Osteoblast (primary cell): ENCODE results near the gene FTH1. TPM values are rescaled to one million over a fixed set of nuclear protein-coding genes. Genes with fewer than 3 reads are reported as not detected.
A peak's percentile ranks its signal among the peaks of the same experiment; 100 is the strongest.

Experiments used
- DNase-seq: peaks from one replicate; pipeline ENCODE4 v3.0.0; 2011; ENCODE audit warnings: low spot score, mixed read lengths; ENCODE audit not compliant: insufficient read length; ENCODE audit errors: missing footprints
- H2AFZ ChIP-seq: 2 replicates; pipeline ENCODE4 v1.6.0; 2011; ENCODE audit warnings: mild to moderate bottlenecking, low read length
- H3K27ac ChIP-seq: 2 replicates; pipeline ENCODE4 v1.5.1; 2011; ENCODE audit warnings: mild to moderate bottlenecking, low read depth, low read length, moderate library complexity
- H3K27me3 ChIP-seq: 2 replicates; pipeline ENCODE4 v1.6.0; 2012; ENCODE audit warnings: mild to moderate bottlenecking, control low read depth, inconsistent platforms, low read length, moderate library complexity; ENCODE audit not compliant: insufficient read depth
- H3K36me3 ChIP-seq: 2 replicates; pipeline ENCODE4 v1.5.1; 2011; ENCODE audit warnings: mild to moderate bottlenecking, low read length, control low read depth, moderate library complexity; ENCODE audit not compliant: insufficient read depth
- H3K4me1 ChIP-seq: 2 replicates; pipeline ENCODE4 v1.5.1; 2011; ENCODE audit warnings: mild to moderate bottlenecking, low read length, control low read depth, moderate library complexity; ENCODE audit not compliant: insufficient read depth
- H3K4me2 ChIP-seq: 2 replicates; pipeline ENCODE4 v1.6.0; 2011; ENCODE audit warnings: mild to moderate bottlenecking, low read length; ENCODE audit not compliant: insufficient read depth
- H3K4me3 ChIP-seq: fragments of 200-600 bp; sonication (generic); 3 replicates; pipeline ENCODE4 v1.5.1; 2012; ENCODE audit warnings: mild to moderate bottlenecking, low read length, inconsistent platforms; ENCODE audit not compliant: insufficient read depth
- H3K79me2 ChIP-seq: 2 replicates; pipeline ENCODE4 v1.6.0; 2012; ENCODE audit warnings: mild to moderate bottlenecking, low read length, control low read depth, inconsistent platforms; ENCODE audit not compliant: insufficient read depth
- H3K9me3 ChIP-seq: 2 replicates; pipeline ENCODE4 v1.5.1; 2011; ENCODE audit warnings: low read depth, low read length, control low read depth
- H4K20me1 ChIP-seq: 2 replicates; pipeline ENCODE4 v1.6.0; 2012; ENCODE audit warnings: mild to moderate bottlenecking, low read length, control low read depth; ENCODE audit not compliant: insufficient read depth
- CTCF ChIP-seq: IDR thresholded peaks from 2 replicates; pipeline ENCODE4 v1.5.1; 2011; ENCODE audit warnings: mild to moderate bottlenecking, low read depth, low read length, moderate library complexity; ENCODE audit errors: extremely low read depth
- total RNA-seq: library from RNA; depleted of rRNA; stranded (reverse); fragments of >200 nt; gene quantifications from 2 replicates; pipeline ENCODE4 v1.2.3, GENCODE V29; 2012

The FTH1 gene
- total RNA-seq, result 1,459 and 1,507 TPM in 2 replicates

DNA sequence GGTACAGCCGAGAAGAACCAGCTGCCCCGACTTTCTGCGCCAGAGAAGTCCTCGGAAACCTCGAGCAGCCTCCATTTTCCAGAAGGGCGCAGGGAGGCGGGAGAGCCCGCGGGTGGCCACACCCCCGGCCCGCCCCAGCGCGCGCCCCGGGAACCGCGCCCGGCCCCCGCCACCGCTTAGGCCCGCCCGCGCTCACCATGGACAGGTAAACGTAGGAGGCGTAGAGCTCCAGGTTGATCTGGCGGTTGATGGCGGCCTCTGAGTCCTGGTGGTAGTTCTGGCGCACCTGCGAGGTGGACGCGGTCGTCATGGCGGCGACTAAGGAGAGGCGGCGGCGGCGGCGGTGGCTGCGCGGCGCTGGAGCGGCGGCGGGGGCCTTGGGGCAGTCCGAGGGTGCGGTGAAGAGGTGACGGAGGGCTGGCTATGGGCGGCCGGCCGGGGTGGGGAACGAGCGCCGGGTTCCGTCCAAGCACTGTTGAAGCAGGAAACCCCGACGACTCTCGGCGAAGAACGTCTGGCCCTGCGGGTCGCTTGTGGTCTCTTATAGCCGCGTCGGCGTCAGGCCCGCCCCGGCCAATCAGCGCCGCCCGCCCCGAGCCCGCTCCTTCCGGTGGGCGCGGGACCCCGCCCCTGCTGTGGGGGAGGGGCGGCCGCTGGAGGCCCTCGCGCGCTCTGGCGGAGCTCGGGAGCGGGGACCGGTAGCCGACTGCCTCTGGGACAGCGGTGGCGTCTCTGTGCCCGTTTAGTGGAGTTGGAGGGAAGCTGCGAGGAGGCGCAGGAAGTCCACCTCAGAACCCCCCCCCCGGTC is at the start of gene FTH1:
TSS of gene FTH1 (minus strand) at position 519 of the 808 bp plus-strand sequence. CDS start at position 310, 209 bp downstream.
- Histone ChIP-seq H3K27me3 (no peaks in the 10 kb centered on the region), H3K9me3 (no peaks in the 10 kb centered on the region), H3K36me3 (peaks cover 27% of the 10 kb centered on the region), H2AFZ (peak within 1 kb of the TSS; percentile 81), H4K20me1 (peaks cover 35% of the 10 kb centered on the region), H3K4me1 (peaks cover 61% of the 10 kb centered on the region), H3K4me2 (peak within 1 kb of the TSS; percentile 93), H3K4me3 (peak within 1 kb of the TSS; percentile 78), H3K79me2 (peaks cover 39% of the 10 kb centered on the region), H3K27ac (peak within 1 kb of the TSS; percentile 83)
- no peak for TF ChIP-seq CTCF
- peak; percentile 96 for DNase-seq

DNA sequence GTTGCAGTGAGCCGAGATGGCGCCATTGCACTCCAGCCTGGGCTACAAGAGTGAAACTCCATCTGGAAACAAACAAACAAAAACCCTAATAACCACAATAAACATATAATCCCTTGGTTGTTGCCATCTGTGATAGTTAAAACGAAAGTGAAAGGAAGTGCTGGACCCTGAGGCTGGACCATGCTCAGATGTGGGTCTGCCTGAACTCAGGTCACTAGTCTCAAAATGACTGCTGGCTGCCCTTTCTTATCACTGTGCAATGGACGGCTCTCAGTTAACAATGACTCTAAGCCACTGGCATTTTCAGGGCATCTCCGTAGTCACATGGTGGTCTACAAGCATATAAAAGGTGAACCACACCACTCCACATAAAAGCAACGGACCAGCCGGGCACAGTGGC is 48.2 kb upstream of the FTH1 start:
- no peak overlapping the region for H3K27ac ChIP-seq

DNA sequence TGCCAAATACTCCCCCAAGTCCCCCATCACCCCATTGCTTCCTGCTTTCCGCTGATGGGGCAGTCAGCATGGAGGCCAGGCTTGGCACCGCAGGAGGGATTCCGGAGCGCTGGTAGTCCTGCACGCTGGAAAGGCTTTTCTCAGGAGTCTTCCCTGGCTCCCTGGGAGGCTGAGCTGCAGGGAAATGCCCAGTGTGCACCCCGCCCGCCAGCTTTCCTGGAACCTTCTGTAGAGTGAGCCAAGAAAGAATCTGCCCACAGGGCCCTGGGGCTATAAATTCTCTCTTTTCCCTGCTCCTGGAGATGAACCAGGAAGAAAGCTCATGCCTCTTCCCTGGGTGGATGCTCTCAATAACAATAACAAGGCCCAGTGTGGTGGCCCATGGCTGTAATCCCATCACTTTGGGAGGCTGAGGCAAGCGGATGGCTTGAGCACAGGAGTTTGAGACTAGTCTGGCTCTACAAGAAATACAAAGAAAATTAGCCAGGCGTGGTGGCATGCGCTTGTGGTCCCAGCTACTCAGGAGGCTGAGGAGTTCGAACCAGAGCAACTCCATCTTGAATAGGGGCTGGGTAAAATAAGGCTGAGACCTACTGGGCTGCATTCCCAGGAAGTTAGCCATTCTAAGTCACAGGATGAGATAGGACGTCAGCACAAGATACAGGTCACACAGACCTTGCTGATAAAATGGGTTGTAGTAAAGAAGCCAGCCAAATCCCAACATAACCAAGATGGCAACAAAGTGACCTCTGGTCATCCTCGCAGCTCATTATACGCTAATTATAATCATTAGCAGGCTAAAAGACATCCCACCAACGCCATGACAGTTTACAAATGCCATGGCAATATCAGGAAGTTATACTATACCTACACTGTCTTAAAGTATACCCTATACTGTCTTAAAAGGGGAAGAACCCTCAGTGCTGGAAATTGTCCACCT is 46.4 kb upstream of the FTH1 start:
- Histone ChIP-seq H3K36me3 (no peaks in the 10 kb centered on the region), H3K27me3 (no peaks in the 10 kb centered on the region), H2AFZ (peak overlapping the region; percentile 20), H3K9me3 (no peaks in the 10 kb centered on the region), H3K4me2 (no peak overlapping the region), H3K27ac (no peak overlapping the region), H3K4me3 (no peak overlapping the region), H3K4me1 (peaks cover 15% of the 10 kb centered on the region), H4K20me1 (no peaks in the 10 kb centered on the region), H3K79me2 (no peaks in the 10 kb centered on the region)
- no peak for DNase-seq
- TF ChIP-seq CTCF, result no peak

More for the DNA sequence above, 48.2 kb upstream of the FTH1 start:
- H3K4me3 ChIP-seq, result no peak overlapping the region
- no peak for DNase-seq
- H4K20me1 ChIP-seq, result no peaks in the 10 kb centered on the region
- H2AFZ ChIP-seq, result no peak overlapping the region
- H3K79me2 ChIP-seq, result no peaks in the 10 kb centered on the region
- no peak for TF ChIP-seq CTCF
- H3K36me3 ChIP-seq, result no peaks in the 10 kb centered on the region
- no peak overlapping the region for H3K4me2 ChIP-seq
- H3K9me3 ChIP-seq, result no peaks in the 10 kb centered on the region
- H3K4me1 ChIP-seq, result peaks cover 15% of the 10 kb centered on the region
- no peaks in the 10 kb centered on the region for H3K27me3 ChIP-seq
